ENCODE measurements around the gene SYTL4. TPM values are rescaled to one million over a fixed set of nuclear protein-coding genes. Genes with fewer than 3 reads are reported as not detected.

The SYTL4 gene
- total RNA-seq, 3 donors from 2014 or later: 35.7 to 47.1 (median 44.3) TPM

GRCh38 chrX:100721328-100721727 lies 10.6 kb downstream of the SYTL4 start:
- intact Hi-C loops (cut with DNase I, micrococcal nuclease): no loop called here
- ATAC-seq (peak; percentile 92), DNase-seq (peak in 1 of 3 donors; percentile 9)
- Histone ChIP-seq H3K4me3 (no peak overlapping the region), H3K36me3 (ENCODE audit: low read depth) (no peaks in the 10 kb centered on the region), H3K9me3 (no peaks in the 10 kb centered on the region), H3K4me1 (ENCODE audit: low read depth) (no peaks in the 10 kb centered on the region)
- TF ChIP-seq CTCF (IDR thresholded peaks at IDR 0.05): no peak

GRCh38 chrX:100720301-100720700 lies 11.6 kb downstream of the SYTL4 start:
- Histone ChIP-seq H3K4me3 (no peak overlapping the region), H3K36me3 (ENCODE audit: low read depth) (no peaks in the 10 kb centered on the region), H3K4me1 (ENCODE audit: low read depth) (no peaks in the 10 kb centered on the region), H3K9me3 (no peaks in the 10 kb centered on the region)
- intact Hi-C loops (cut with DNase I, micrococcal nuclease): no loop called here
- no peak for TF ChIP-seq CTCF (IDR thresholded peaks at IDR 0.05)
- DNase-seq (no peak), ATAC-seq (no peak)

GRCh38 chrX:100719139-100719538 lies 12.8 kb downstream of the SYTL4 start:
- Histone ChIP-seq H3K4me3 (no peak overlapping the region), H3K36me3 (ENCODE audit: low read depth) (no peaks in the 10 kb centered on the region), H3K9me3 (no peaks in the 10 kb centered on the region), H3K4me1 (ENCODE audit: low read depth) (no peaks in the 10 kb centered on the region)
- DNase-seq: no peak
- no peak for TF ChIP-seq CTCF (IDR thresholded peaks at IDR 0.05)
- intact Hi-C loops (cut with DNase I, micrococcal nuclease): no loop called here
- no peak for ATAC-seq

GRCh38 chrX:100717363-100717762 lies 14.6 kb downstream of the SYTL4 start:
- no peak for DNase-seq
- Histone ChIP-seq H3K4me1 (ENCODE audit: low read depth) (no peaks in the 10 kb centered on the region), H3K4me3 (no peak overlapping the region), H3K36me3 (ENCODE audit: low read depth) (no peaks in the 10 kb centered on the region), H3K9me3 (no peaks in the 10 kb centered on the region)
- no peak for ATAC-seq
- intact Hi-C loops (cut with DNase I, micrococcal nuclease): no loop called here
- no peak for TF ChIP-seq CTCF (IDR thresholded peaks at IDR 0.05)

GRCh38 chrX:100710816-100711215 lies 21.1 kb downstream of the SYTL4 start:
- intact Hi-C loops (cut with DNase I, micrococcal nuclease): no loop called here
- Histone ChIP-seq H3K9me3 (no peaks in the 10 kb centered on the region), H3K4me1 (ENCODE audit: low read depth) (no peaks in the 10 kb centered on the region), H3K4me3 (no peak overlapping the region), H3K36me3 (ENCODE audit: low read depth) (no peaks in the 10 kb centered on the region)
- ATAC-seq (no peak), DNase-seq (no peak)
- TF ChIP-seq CTCF (IDR thresholded peaks at IDR 0.05): no peak

- H3K4me1 ChIP-seq (ENCODE audit: low read depth): no peaks in the 10 kb centered on the region
- DNase-seq (no peak), ATAC-seq (peak; percentile 74)
- H3K4me3 ChIP-seq: no peak overlapping the region
- TF ChIP-seq CTCF (IDR thresholded peaks at IDR 0.05): no peak
- no peaks in the 10 kb centered on the region for H3K9me3 ChIP-seq
- intact Hi-C loops (cut with DNase I, micrococcal nuclease): no loop called here
- H3K36me3 ChIP-seq (ENCODE audit: low read depth): no peaks in the 10 kb centered on the region
Measured at GRCh38 chrX:100704581-100705203, 27.2 kb downstream of the SYTL4 start.
